Transverse colon (tissue), 4 donors: Measurements from ENCODE around the gene FRAT2. TPM values are rescaled to one million over a fixed set of nuclear protein-coding genes. Genes with fewer than 3 reads are reported as not detected.

Experiments
- DNase-seq: peaks from one replicate; pipeline ENCODE4 v3.0.0-alpha.2; 2019
- H3K27ac ChIP-seq, 4 donors: fragments of 200-600 bp; sonication (generic); 2 replicates each; pipeline ENCODE4 v1.5.1; 2016 to 2018; ENCODE audit warnings: inconsistent platforms in 4 of 4
- H3K27me3 ChIP-seq: fragments of 200-600 bp; sonication (generic); 2 replicates; pipeline ENCODE4 v1.5.1; 2017; ENCODE audit warnings: inconsistent platforms
- H3K36me3 ChIP-seq, 4 donors: fragments of 200-600 bp; sonication (generic); 2 replicates each; pipeline ENCODE4 v1.5.1; 2017 to 2019; ENCODE audit warnings: inconsistent platforms in 4 of 4
- H3K4me1 ChIP-seq, 4 donors: fragments of 200-600 bp; sonication (generic); 2 replicates each; pipeline ENCODE4 v1.5.1; 2017 to 2020; ENCODE audit warnings: inconsistent platforms in 4 of 4
- H3K4me3 ChIP-seq, 4 donors: fragments of 200-600 bp; sonication (generic); 1 replicate in 1 of 4; 2 replicates in 3 of 4; pipeline versions ENCODE4 v1.5.1 to v1.6.1; 2017 to 2019; ENCODE audit warnings: inconsistent platforms in 4 of 4
- H3K9me3 ChIP-seq, 2 donors: fragments of 200-600 bp; sonication (generic); 2 replicates each; pipeline ENCODE4 v1.5.1; 2017 to 2019; ENCODE audit warnings: inconsistent platforms in 2 of 2
- EP300 ChIP-seq: sonication (generic); formaldehyde crosslinking; IDR thresholded peaks from one replicate; pipeline ENCODE4 v1.6.1; 2017; ENCODE audit warnings: antibody characterized with exemption, low read depth
- POLR2A ChIP-seq: fragments of 450-650 bp; IDR thresholded peaks from one replicate; pipeline ENCODE4 v1.6.1; 2016; ENCODE audit warnings: antibody characterized with exemption, mild to moderate bottlenecking, moderate library complexity
- POLR2AphosphoS5 ChIP-seq, 3 donors: sonication (generic); formaldehyde crosslinking; IDR thresholded peaks; one replicate each; pipeline ENCODE4 v1.6.1; 2016; ENCODE audit warnings: antibody characterized with exemption in 3 of 3
- WGBS, 2 donors: methylation state at CpG; one replicate each; pipeline ENCODE4 v1.1.5; 2018; ENCODE audit warnings: low coverage in 1 of 2; 5-methylcytosine and 5-hydroxymethylcytosine counted together
- in situ Hi-C, 4 donors: fragments of 200-750 bp; cut with MboI; loops; one replicate each; pipeline versions ENCODE4 v1.15.0 to v1.15.1; 2017; ENCODE audit warnings: low sequenced_read_pairs in 3 of 4, low pct_ligation_motif_present in 1 of 4, low pct_unique_long_range_greater_than_20kb in 1 of 4
- intact Hi-C: fragments of 100-400 bp; cut with DNase I; formaldehyde crosslinking; loops from one replicate; pipeline ENCODE4 v1.15.1; 2023; ENCODE audit warnings: low total_unique reads
- total RNA-seq, 4 donors: library from RNA; depleted of rRNA; stranded (reverse); fragments of >200 nt; gene quantifications; one replicate each; pipeline ENCODE4 v1.1.0, GENCODE V29; 2016
- TF ChIP-seq, protein P1 (sequence below), 5 experiments: fragments of 200-600 bp in 3 of 5; fragments of 450-650 bp in 2 of 5; sonication (generic) in 3 of 5; IDR thresholded peaks; 1 replicate in 2 of 5; 2 replicates in 3 of 5; pipeline ENCODE4 v1.5.1; 2016 to 2017; ENCODE audit warnings: antibody characterized with exemption in 5 of 5, inconsistent platforms in 3 of 5, mild to moderate bottlenecking in 2 of 5, moderate library complexity in 1 of 5

FRAT2 gene
- total RNA-seq, 4 donors from 2014 or later: 46.4 to 72.2 (median 54.6) TPM

DNA sequence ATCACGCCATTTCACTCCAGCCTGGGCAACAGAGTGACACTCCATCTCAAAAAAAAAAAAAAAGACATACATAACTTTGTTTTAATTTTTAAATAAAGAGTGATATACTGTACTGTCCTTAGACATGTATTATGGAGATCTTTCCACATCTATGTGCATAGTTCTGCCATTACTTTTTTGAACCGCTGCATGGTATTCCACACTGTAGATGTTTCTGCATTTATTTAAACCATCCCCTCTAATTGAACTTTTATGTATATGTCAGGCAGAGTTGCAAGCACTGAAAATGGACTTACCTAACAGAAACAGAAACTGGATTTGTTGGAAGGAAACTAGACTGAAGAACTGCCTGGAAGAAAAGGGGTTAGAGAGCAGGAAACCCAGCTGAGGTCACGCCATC is 33.5 kb downstream of the FRAT2 start:
- no peaks in the 10 kb centered on the region for H3K36me3 ChIP-seq
- no peak overlapping the region for H3K4me3 ChIP-seq
- WGBS, 2 donors: 79 to 97% methylated on average over 3 of the region's 3 CpGs
- in situ Hi-C loops: no loop called here
- H3K9me3 ChIP-seq: no peaks in the 10 kb centered on the region
- TF ChIP-seq EP300: no peak
- TF ChIP-seq POLR2A: no peak
- TF ChIP-seq, protein P1, sequence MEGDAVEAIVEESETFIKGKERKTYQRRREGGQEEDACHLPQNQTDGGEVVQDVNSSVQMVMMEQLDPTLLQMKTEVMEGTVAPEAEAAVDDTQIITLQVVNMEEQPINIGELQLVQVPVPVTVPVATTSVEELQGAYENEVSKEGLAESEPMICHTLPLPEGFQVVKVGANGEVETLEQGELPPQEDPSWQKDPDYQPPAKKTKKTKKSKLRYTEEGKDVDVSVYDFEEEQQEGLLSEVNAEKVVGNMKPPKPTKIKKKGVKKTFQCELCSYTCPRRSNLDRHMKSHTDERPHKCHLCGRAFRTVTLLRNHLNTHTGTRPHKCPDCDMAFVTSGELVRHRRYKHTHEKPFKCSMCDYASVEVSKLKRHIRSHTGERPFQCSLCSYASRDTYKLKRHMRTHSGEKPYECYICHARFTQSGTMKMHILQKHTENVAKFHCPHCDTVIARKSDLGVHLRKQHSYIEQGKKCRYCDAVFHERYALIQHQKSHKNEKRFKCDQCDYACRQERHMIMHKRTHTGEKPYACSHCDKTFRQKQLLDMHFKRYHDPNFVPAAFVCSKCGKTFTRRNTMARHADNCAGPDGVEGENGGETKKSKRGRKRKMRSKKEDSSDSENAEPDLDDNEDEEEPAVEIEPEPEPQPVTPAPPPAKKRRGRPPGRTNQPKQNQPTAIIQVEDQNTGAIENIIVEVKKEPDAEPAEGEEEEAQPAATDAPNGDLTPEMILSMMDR (IDR thresholded peaks at IDR 0.05): no peak
- no peak for TF ChIP-seq POLR2AphosphoS5 (IDR thresholded peaks at IDR 0.05)
- intact Hi-C loops: no loop called here
- DNase-seq: no peak
- H3K27me3 ChIP-seq: no peaks in the 10 kb centered on the region
- H3K27ac ChIP-seq: no peak overlapping the region
- H3K4me1 ChIP-seq: no peaks in the 10 kb centered on the region

DNA sequence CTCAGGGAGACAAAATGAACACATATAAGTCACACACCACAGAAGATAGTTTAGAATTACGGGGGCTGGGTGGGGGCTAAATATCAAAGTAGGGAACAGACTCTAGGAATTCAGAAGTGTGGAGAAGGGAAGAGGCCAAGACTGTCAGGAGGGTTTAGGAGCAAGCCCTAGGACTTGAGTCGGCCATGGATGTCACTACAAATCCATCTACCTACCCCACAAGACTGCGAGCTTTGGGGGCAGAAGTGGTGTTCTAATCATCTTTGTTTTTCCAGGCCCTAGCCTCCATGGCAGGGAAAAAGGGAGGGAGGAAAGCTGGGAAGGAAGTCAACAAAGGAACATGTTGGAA is 36.3 kb downstream of the FRAT2 start:
- no peaks in the 10 kb centered on the region for H3K27me3 ChIP-seq
- intact Hi-C loops (no loop called here), in situ Hi-C loops (no loop called here)
- H3K9me3 ChIP-seq: no peaks in the 10 kb centered on the region
- WGBS, 2 donors: 79% methylated on average over 3 of the region's 3 CpGs; no CpG with 5 or more reads in 1 of the 2 donors
- TF ChIP-seq POLR2A (no peak), POLR2AphosphoS5 (IDR thresholded peaks at IDR 0.05) (no peak)
- TF ChIP-seq, protein P1 (IDR thresholded peaks at IDR 0.05): no peak
- H3K4me3 ChIP-seq: no peak overlapping the region
- H3K27ac ChIP-seq: no peak overlapping the region
- DNase-seq: no peak
- no peaks in the 10 kb centered on the region for H3K4me1 ChIP-seq
- no peaks in the 10 kb centered on the region for H3K36me3 ChIP-seq

DNA sequence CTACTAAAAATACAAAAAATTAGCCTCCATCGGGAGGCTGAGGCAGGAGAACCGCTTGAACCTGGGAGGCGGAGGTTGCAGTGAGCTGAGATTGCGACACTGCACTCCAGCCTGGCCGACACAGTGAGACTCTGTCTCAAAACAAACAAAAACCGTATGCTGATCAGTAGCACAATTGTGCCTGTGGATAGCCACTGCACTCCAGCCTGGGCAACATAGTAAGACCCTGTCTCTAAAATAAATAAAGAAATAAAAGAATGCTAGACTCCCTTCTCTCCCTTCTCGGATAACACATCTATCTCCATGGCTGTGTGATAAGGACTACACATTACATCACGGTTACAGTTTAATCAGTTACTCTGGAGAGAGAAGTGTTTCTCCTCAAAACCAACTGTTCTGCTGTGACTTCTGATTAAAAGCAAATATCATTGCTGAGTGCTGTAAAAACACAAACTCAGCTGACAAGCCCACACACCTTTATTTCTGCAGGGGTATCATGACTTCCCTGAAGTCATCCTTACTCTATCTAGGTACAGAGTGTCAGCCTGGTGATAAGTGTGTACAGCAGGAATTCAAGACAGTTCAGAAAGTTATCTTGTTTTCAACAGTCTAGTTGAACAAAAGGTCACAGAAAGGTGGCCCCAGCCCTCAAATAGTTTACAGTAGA is 36.8 kb downstream of the FRAT2 start:
- no peak for DNase-seq
- in situ Hi-C loops: no loop called here
- Histone ChIP-seq H3K36me3 (no peaks in the 10 kb centered on the region), H3K4me1 (no peaks in the 10 kb centered on the region), H3K27me3 (no peaks in the 10 kb centered on the region), H3K27ac (no peak overlapping the region), H3K4me3 (no peak overlapping the region), H3K9me3 (no peaks in the 10 kb centered on the region)
- intact Hi-C loops: no loop called here
- 64% methylated on average over 7 to 8 of the region's 8 CpGs for WGBS, 2 donors
- TF ChIP-seq POLR2A: no peak
- TF ChIP-seq EP300: no peak
- TF ChIP-seq, protein P1 (IDR thresholded peaks at IDR 0.05): no peak
- TF ChIP-seq POLR2AphosphoS5 (IDR thresholded peaks at IDR 0.05): no peak

DNA sequence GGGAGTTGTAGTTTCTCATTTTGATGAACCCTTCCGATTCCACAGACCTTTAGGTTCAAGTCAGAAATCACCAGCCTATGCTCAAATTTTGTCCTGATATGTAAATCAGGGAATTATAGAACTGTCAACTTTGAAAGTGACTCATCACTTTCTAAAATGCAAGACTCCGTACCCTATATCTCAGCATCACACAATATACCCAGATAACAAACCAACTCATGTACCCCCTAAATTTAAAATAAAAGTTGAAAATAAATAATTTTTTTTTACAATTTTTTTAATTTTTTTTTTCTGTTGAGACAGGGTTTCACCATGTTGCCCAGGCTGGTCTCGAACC is 41.7 kb downstream of the FRAT2 start:
- no peaks in the 10 kb centered on the region for H3K36me3 ChIP-seq
- no peaks in the 10 kb centered on the region for H3K27me3 ChIP-seq
- in situ Hi-C loops (no loop called here), intact Hi-C loops (no loop called here)
- WGBS, 2 donors: 53 to 68% methylated on average over 2 to 3 of the region's 3 CpGs
- TF ChIP-seq POLR2A (no peak), EP300 (no peak), POLR2AphosphoS5 (IDR thresholded peaks at IDR 0.05) (no peak)
- TF ChIP-seq, protein P1 (IDR thresholded peaks at IDR 0.05): no peak
- DNase-seq: no peak
- no peaks in the 10 kb centered on the region for H3K9me3 ChIP-seq
- no peak overlapping the region for H3K4me3 ChIP-seq
- peaks cover 0 to 11% (median 7%) of the 10 kb centered on the region in 4 donors for H3K4me1 ChIP-seq
- H3K27ac ChIP-seq: no peak overlapping the region
